ENCODE measurements around the gene TPBGL. TPM values are rescaled to one million over a fixed set of nuclear protein-coding genes. Genes with fewer than 3 reads are reported as not detected.

TPBGL gene
- total and polyA plus RNA-seq, 4 donors = 0.11 to 3.3 (median 1.6) TPM

- H3K27ac ChIP-seq (ENCODE audit: low read depth, low read length) = no peak overlapping the region
- DNase-seq (ENCODE audit: low read depth in 4 of 6, low spot score in 6 of 6) = no peak
- H3K4me1 ChIP-seq (ENCODE audit: control insufficient read depth, insufficient read depth, low read length) = peaks cover 9% of the 10 kb centered on the region
- no peaks in the 10 kb centered on the region for H3K9me3 ChIP-seq (ENCODE audit: control insufficient read depth, insufficient read depth, low read length)
- WGBS (ENCODE audit: insufficient coverage) = 88% methylated on average over 10 of the region's 16 CpGs
- no peaks in the 10 kb centered on the region for H3K27me3 ChIP-seq (ENCODE audit: control insufficient read depth, insufficient read depth, low read length)
- H3K4me3 ChIP-seq (ENCODE audit: low read depth, low read length) = no peak overlapping the region
- H3K36me3 ChIP-seq (ENCODE audit: control insufficient read depth, insufficient read depth, low read length) = peaks cover 49% of the 10 kb centered on the region
Observed at GRCh38 chr11:75283391-75283931, 42.9 kb downstream of the TPBGL start.

- peaks cover 9% of the 10 kb centered on the region for H3K4me1 ChIP-seq (ENCODE audit: control insufficient read depth, insufficient read depth, low read length)
- H3K27me3 ChIP-seq (ENCODE audit: control insufficient read depth, insufficient read depth, low read length) = no peaks in the 10 kb centered on the region
- H3K36me3 ChIP-seq (ENCODE audit: control insufficient read depth, insufficient read depth, low read length) = peaks cover 54% of the 10 kb centered on the region
- no peak overlapping the region for H3K27ac ChIP-seq (ENCODE audit: low read depth, low read length)
- DNase-seq (ENCODE audit: low read depth in 4 of 6, low spot score in 6 of 6) = no peak
- no peak overlapping the region for H3K4me3 ChIP-seq (ENCODE audit: low read depth, low read length)
- H3K9me3 ChIP-seq (ENCODE audit: control insufficient read depth, insufficient read depth, low read length) = no peaks in the 10 kb centered on the region
- WGBS (ENCODE audit: insufficient coverage) = 100% methylated on average over 3 of the region's 5 CpGs
Observed at GRCh38 chr11:75285776-75286360, 45.3 kb downstream of the TPBGL start.

- WGBS (ENCODE audit: insufficient coverage) = 82% methylated on average over 9 of the region's 14 CpGs
- Histone ChIP-seq H3K4me3 (ENCODE audit: low read depth, low read length) (no peak overlapping the region), H3K36me3 (ENCODE audit: control insufficient read depth, insufficient read depth, low read length) (peaks cover 47% of the 10 kb centered on the region), H3K27me3 (ENCODE audit: control insufficient read depth, insufficient read depth, low read length) (no peaks in the 10 kb centered on the region), H3K4me1 (ENCODE audit: control insufficient read depth, insufficient read depth, low read length) (peaks cover 9% of the 10 kb centered on the region), H3K27ac (ENCODE audit: low read depth, low read length) (no peak overlapping the region), H3K9me3 (ENCODE audit: control insufficient read depth, insufficient read depth, low read length) (no peaks in the 10 kb centered on the region)
- DNase-seq (ENCODE audit: low read depth in 4 of 6, low spot score in 6 of 6) = no peak
Observed at GRCh38 chr11:75286826-75287465, 46.4 kb downstream of the TPBGL start.

GRCh38 chr11:75287579-75287978 is 47.0 kb downstream of the TPBGL start:
- WGBS (ENCODE audit: insufficient coverage) = 96% methylated on average over 17 of the region's 17 CpGs
- H3K27ac ChIP-seq (ENCODE audit: low read depth, low read length) = no peak overlapping the region
- DNase-seq (ENCODE audit: low read depth in 4 of 6, low spot score in 6 of 6) = no peak

GRCh38 chr11:75289511-75289760 is 48.9 kb downstream of the TPBGL start:
- Histone ChIP-seq H3K4me3 (ENCODE audit: low read depth, low read length) (no peak overlapping the region), H3K9me3 (ENCODE audit: control insufficient read depth, insufficient read depth, low read length) (no peaks in the 10 kb centered on the region), H3K27me3 (ENCODE audit: control insufficient read depth, insufficient read depth, low read length) (no peaks in the 10 kb centered on the region), H3K27ac (ENCODE audit: low read depth, low read length) (no peak overlapping the region), H3K36me3 (ENCODE audit: control insufficient read depth, insufficient read depth, low read length) (peaks cover 32% of the 10 kb centered on the region), H3K4me1 (ENCODE audit: control insufficient read depth, insufficient read depth, low read length) (peaks cover 9% of the 10 kb centered on the region)
- no peak for DNase-seq (ENCODE audit: low read depth in 4 of 6, low spot score in 6 of 6)
- 54% methylated on average over 5 of the region's 6 CpGs for WGBS (ENCODE audit: insufficient coverage)

More at GRCh38 chr11:75287579-75287978, 47.0 kb downstream of the TPBGL start:
- H3K9me3 ChIP-seq (ENCODE audit: control insufficient read depth, insufficient read depth, low read length) = no peaks in the 10 kb centered on the region
- no peak overlapping the region for H3K4me3 ChIP-seq (ENCODE audit: low read depth, low read length)
- H3K4me1 ChIP-seq (ENCODE audit: control insufficient read depth, insufficient read depth, low read length) = peaks cover 9% of the 10 kb centered on the region
- H3K27me3 ChIP-seq (ENCODE audit: control insufficient read depth, insufficient read depth, low read length) = no peaks in the 10 kb centered on the region
- H3K36me3 ChIP-seq (ENCODE audit: control insufficient read depth, insufficient read depth, low read length) = peaks cover 43% of the 10 kb centered on the region

GRCh38 chr11:75289919-75290318 is 49.3 kb downstream of the TPBGL start:
- no peak overlapping the region for H3K27ac ChIP-seq (ENCODE audit: low read depth, low read length)
- H3K36me3 ChIP-seq (ENCODE audit: control insufficient read depth, insufficient read depth, low read length) = peaks cover 32% of the 10 kb centered on the region
- DNase-seq (ENCODE audit: low read depth in 4 of 6, low spot score in 6 of 6) = no peak
- H3K27me3 ChIP-seq (ENCODE audit: control insufficient read depth, insufficient read depth, low read length) = no peaks in the 10 kb centered on the region
- no peak overlapping the region for H3K4me3 ChIP-seq (ENCODE audit: low read depth, low read length)
- no peaks in the 10 kb centered on the region for H3K9me3 ChIP-seq (ENCODE audit: control insufficient read depth, insufficient read depth, low read length)
- H3K4me1 ChIP-seq (ENCODE audit: control insufficient read depth, insufficient read depth, low read length) = peaks cover 9% of the 10 kb centered on the region
- 83% methylated on average over 12 of the region's 12 CpGs for WGBS (ENCODE audit: insufficient coverage)

- 100% methylated on average over 3 of the region's 6 CpGs for WGBS (ENCODE audit: insufficient coverage)
- no peak for DNase-seq (ENCODE audit: low read depth in 4 of 6, low spot score in 6 of 6)
- Histone ChIP-seq H3K36me3 (ENCODE audit: control insufficient read depth, insufficient read depth, low read length) (peaks cover 24% of the 10 kb centered on the region), H3K4me1 (ENCODE audit: control insufficient read depth, insufficient read depth, low read length) (peaks cover 9% of the 10 kb centered on the region), H3K9me3 (ENCODE audit: control insufficient read depth, insufficient read depth, low read length) (no peaks in the 10 kb centered on the region), H3K27ac (ENCODE audit: low read depth, low read length) (no peak overlapping the region), H3K4me3 (ENCODE audit: low read depth, low read length) (no peak overlapping the region), H3K27me3 (ENCODE audit: control insufficient read depth, insufficient read depth, low read length) (no peaks in the 10 kb centered on the region)
Observed at GRCh38 chr11:75291741-75292140, 51.2 kb downstream of the TPBGL start.

GRCh38 chr11:75292943-75293342 is 52.4 kb downstream of the TPBGL start:
- Histone ChIP-seq H3K9me3 (ENCODE audit: control insufficient read depth, insufficient read depth, low read length) (no peaks in the 10 kb centered on the region), H3K36me3 (ENCODE audit: control insufficient read depth, insufficient read depth, low read length) (peaks cover 15% of the 10 kb centered on the region), H3K27ac (ENCODE audit: low read depth, low read length) (no peak overlapping the region), H3K27me3 (ENCODE audit: control insufficient read depth, insufficient read depth, low read length) (no peaks in the 10 kb centered on the region), H3K4me3 (ENCODE audit: low read depth, low read length) (no peak overlapping the region), H3K4me1 (ENCODE audit: control insufficient read depth, insufficient read depth, low read length) (peaks cover 9% of the 10 kb centered on the region)
- no peak for DNase-seq (ENCODE audit: low read depth in 4 of 6, low spot score in 6 of 6)
- WGBS (ENCODE audit: insufficient coverage) = 80% methylated on average over 2 of the region's 3 CpGs
